ENCODE data around the gene CCDC106. TPM values are rescaled to one million over a fixed set of nuclear protein-coding genes. Genes with fewer than 3 reads are reported as not detected.

The CCDC106 gene
- total RNA-seq, 1 experiment from 2014 or later, result 36.0 TPM

GRCh38 chr19:55671054-55671378, 23.0 kb downstream of the CCDC106 start:
- Histone ChIP-seq H3K9ac (ENCODE audit: low read length) (no peak overlapping the region), H3K36me3 (ENCODE audit: low read depth, low read length) (peaks cover 50% of the 10 kb centered on the region), H3K4me2 (ENCODE audit: low read length) (no peak overlapping the region), H2AFZ (ENCODE audit: low read length) (no peak overlapping the region), H3K4me3 (ENCODE audit: low read length) (no peak overlapping the region), H3K9me3 (ENCODE audit: low read length) (no peaks in the 10 kb centered on the region), H4K20me1 (ENCODE audit: low read length) (peaks cover 43% of the 10 kb centered on the region), H3K27ac (ENCODE audit: low read length) (no peak overlapping the region), H3F3A (ENCODE audit: low read length, unreplicated experiment) (peaks cover 12% of the 10 kb centered on the region), H3K4me1 (ENCODE audit: insufficient read depth, low read length) (peaks cover 5% of the 10 kb centered on the region; the same call in 1 of the 2 replicates), H3K9me2 (replicated peaks; ENCODE audit: low read length) (no peaks in the 10 kb centered on the region), H3K27me3 (ENCODE audit: low read length) (no peaks in the 10 kb centered on the region), H3K79me2 (ENCODE audit: low read length) (peaks cover 85% of the 10 kb centered on the region)
- no peak for DNase-seq
- TF ChIP-seq, protein P1, sequence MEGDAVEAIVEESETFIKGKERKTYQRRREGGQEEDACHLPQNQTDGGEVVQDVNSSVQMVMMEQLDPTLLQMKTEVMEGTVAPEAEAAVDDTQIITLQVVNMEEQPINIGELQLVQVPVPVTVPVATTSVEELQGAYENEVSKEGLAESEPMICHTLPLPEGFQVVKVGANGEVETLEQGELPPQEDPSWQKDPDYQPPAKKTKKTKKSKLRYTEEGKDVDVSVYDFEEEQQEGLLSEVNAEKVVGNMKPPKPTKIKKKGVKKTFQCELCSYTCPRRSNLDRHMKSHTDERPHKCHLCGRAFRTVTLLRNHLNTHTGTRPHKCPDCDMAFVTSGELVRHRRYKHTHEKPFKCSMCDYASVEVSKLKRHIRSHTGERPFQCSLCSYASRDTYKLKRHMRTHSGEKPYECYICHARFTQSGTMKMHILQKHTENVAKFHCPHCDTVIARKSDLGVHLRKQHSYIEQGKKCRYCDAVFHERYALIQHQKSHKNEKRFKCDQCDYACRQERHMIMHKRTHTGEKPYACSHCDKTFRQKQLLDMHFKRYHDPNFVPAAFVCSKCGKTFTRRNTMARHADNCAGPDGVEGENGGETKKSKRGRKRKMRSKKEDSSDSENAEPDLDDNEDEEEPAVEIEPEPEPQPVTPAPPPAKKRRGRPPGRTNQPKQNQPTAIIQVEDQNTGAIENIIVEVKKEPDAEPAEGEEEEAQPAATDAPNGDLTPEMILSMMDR (conservative IDR thresholded peaks at IDR 0.05; ENCODE audit: low read depth, low read length), result no peak
- no peak for TF ChIP-seq EZH2 (IDR thresholded peaks at IDR 0.05; ENCODE audit: low read length, unreplicated experiment)
- no peak for TF ChIP-seq EZH2phosphoT487 (IDR thresholded peaks at IDR 0.05; ENCODE audit: borderline replicate concordance, low read length)
- BruUV-seq (replicated peaks), result no TSS peak
- no peak for ATAC-seq
- ChIA-PET POLR2A (ENCODE audit: unreplicated experiment) (interaction anchor here (0.6 kb wide), 1 partner anchor 112 kb away, joined by 10 read pairs; no protein-coding TSS in a partner anchor), CTCF (interaction anchor here (1.0 kb wide), 3 partner anchors 14 to 39 kb away, joined by 5 to 7 read pairs (median 7); partner anchors contain the start of gene U2AF2)
- intact Hi-C loops (cut with micrococcal nuclease), result loop anchor here (2.0 kb wide), 1 partner anchor 14 kb away; no protein-coding TSS in a partner anchor

DNA sequence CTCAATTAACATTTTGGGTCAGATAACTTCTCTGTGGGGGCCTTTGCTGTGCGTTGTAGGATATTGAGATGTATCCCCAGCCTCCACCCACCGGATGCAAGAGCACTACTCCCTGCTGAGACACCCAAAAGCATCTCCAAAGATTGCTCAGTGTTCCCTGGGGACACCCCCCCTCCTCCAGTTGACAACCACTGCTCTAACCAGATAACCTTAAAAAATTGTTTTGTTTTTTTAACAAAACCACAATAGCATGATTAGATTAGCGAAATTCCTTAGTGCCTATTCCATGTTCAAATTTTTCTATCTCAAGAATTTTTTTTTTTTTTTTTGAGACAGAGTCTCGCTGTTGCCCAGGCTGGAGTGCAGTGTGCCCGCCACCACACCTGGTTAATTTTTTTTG, 24.4 kb downstream of the CCDC106 start:
- H3K4me3 ChIP-seq (ENCODE audit: low read length), result no peak overlapping the region
- H3K9me2 ChIP-seq (replicated peaks; ENCODE audit: low read length), result no peaks in the 10 kb centered on the region
- H3K9ac ChIP-seq (ENCODE audit: low read length), result no peak overlapping the region
- no peak for ATAC-seq
- no peak overlapping the region for H3K4me2 ChIP-seq (ENCODE audit: low read length)
- H4K20me1 ChIP-seq (ENCODE audit: low read length), result peaks cover 41% of the 10 kb centered on the region
- intact Hi-C loops (cut with micrococcal nuclease), result no loop called here
- peaks cover 14% of the 10 kb centered on the region for H3K4me1 ChIP-seq (ENCODE audit: insufficient read depth, low read length)
- peaks cover 85% of the 10 kb centered on the region for H3K79me2 ChIP-seq (ENCODE audit: low read length)
- peaks cover 36% of the 10 kb centered on the region for H3K36me3 ChIP-seq (ENCODE audit: low read depth, low read length)
- POLR2A ChIA-PET (ENCODE audit: unreplicated experiment), result interaction anchor here (0.6 kb wide), 1 partner anchor 8 kb away, joined by 3 read pairs; no protein-coding TSS in a partner anchor
- CTCF ChIA-PET, result no interaction called here
- no TSS peak for BruUV-seq (replicated peaks)
- peaks cover 12% of the 10 kb centered on the region for H3F3A ChIP-seq (ENCODE audit: low read length, unreplicated experiment)
- H3K27me3 ChIP-seq (ENCODE audit: low read length), result no peaks in the 10 kb centered on the region
- H3K9me3 ChIP-seq (ENCODE audit: low read length), result no peaks in the 10 kb centered on the region
- TF ChIP-seq, protein P1 (conservative IDR thresholded peaks at IDR 0.05; ENCODE audit: low read depth, low read length), result no peak
- TF ChIP-seq EZH2phosphoT487 (IDR thresholded peaks at IDR 0.05; ENCODE audit: borderline replicate concordance, low read length) (no peak), EZH2 (IDR thresholded peaks at IDR 0.05; ENCODE audit: low read length, unreplicated experiment) (no peak)
- DNase-seq, result no peak
- H3K27ac ChIP-seq (ENCODE audit: low read length), result no peak overlapping the region
- no peak overlapping the region for H2AFZ ChIP-seq (ENCODE audit: low read length)

- peaks cover 14% of the 10 kb centered on the region for H3K4me1 ChIP-seq (ENCODE audit: insufficient read depth, low read length)
- no peak overlapping the region for H3K4me2 ChIP-seq (ENCODE audit: low read length)
- BruUV-seq (replicated peaks), result no TSS peak
- ChIA-PET CTCF (no interaction called here), POLR2A (ENCODE audit: unreplicated experiment) (interaction anchor here (0.9 kb wide), 1 partner anchor 394 kb away, joined by 5 read pairs; no protein-coding TSS in a partner anchor)
- H3K9me2 ChIP-seq (replicated peaks; ENCODE audit: low read length), result no peaks in the 10 kb centered on the region
- DNase-seq (no peak), ATAC-seq (no peak)
- no peak overlapping the region for H3K9ac ChIP-seq (ENCODE audit: low read length)
- no peak overlapping the region for H2AFZ ChIP-seq (ENCODE audit: low read length)
- no peak overlapping the region for H3K4me3 ChIP-seq (ENCODE audit: low read length)
- H3K79me2 ChIP-seq (ENCODE audit: low read length), result peaks cover 86% of the 10 kb centered on the region
- TF ChIP-seq EZH2phosphoT487 (IDR thresholded peaks at IDR 0.05; ENCODE audit: borderline replicate concordance, low read length) (no peak), EZH2 (IDR thresholded peaks at IDR 0.05; ENCODE audit: low read length, unreplicated experiment) (no peak)
- TF ChIP-seq, protein P1 (conservative IDR thresholded peaks at IDR 0.05; ENCODE audit: low read depth, low read length), result no peak
- H3K9me3 ChIP-seq (ENCODE audit: low read length), result no peaks in the 10 kb centered on the region
- H4K20me1 ChIP-seq (ENCODE audit: low read length), result peaks cover 37% of the 10 kb centered on the region
- peaks cover 37% of the 10 kb centered on the region for H3K36me3 ChIP-seq (ENCODE audit: low read depth, low read length)
- no peaks in the 10 kb centered on the region for H3K27me3 ChIP-seq (ENCODE audit: low read length)
- peaks cover 12% of the 10 kb centered on the region for H3F3A ChIP-seq (ENCODE audit: low read length, unreplicated experiment)
- intact Hi-C loops (cut with micrococcal nuclease), result no loop called here
- no peak overlapping the region for H3K27ac ChIP-seq (ENCODE audit: low read length)
These were observed 25.5 kb downstream of the CCDC106 start for GRCh38 chr19:55673465-55673864.
